ENCODE data around the gene EARS2.

- TF ChIP-seq CTCF (IDR thresholded peaks at IDR 0.05 in 4 of 5, conservative IDR thresholded peaks at IDR 0.05 in 1 of 5) = peak; percentile 93 to 100 (median 100)
- TF ChIP-seq POLR2A (IDR thresholded peaks at IDR 0.05) = peak; percentile 8 to 42
Observed at GRCh38 chr16:23595951-23596720, 39.0 kb upstream of the EARS2 start, which contains the start of gene NDUFAB1.

Measured in gastrocnemius medialis (tissue), 4 donors.